22Rv1 (cell line): ENCODE results near the gene CABP1.

ENCODE experiments used
- ZFX ChIP-seq: fragments of 450-650 bp; IDR thresholded peaks from 2 replicates; pipeline ENCODE4 v1.6.1; 2017; ENCODE audit warnings: antibody characterized with exemption, borderline replicate concordance
- TF ChIP-seq, protein P1 (sequence below): fragments of 450-650 bp; IDR thresholded peaks from 2 replicates; pipeline ENCODE4 v1.5.1; 2017; ENCODE audit warnings: mild to moderate bottlenecking

DNA sequence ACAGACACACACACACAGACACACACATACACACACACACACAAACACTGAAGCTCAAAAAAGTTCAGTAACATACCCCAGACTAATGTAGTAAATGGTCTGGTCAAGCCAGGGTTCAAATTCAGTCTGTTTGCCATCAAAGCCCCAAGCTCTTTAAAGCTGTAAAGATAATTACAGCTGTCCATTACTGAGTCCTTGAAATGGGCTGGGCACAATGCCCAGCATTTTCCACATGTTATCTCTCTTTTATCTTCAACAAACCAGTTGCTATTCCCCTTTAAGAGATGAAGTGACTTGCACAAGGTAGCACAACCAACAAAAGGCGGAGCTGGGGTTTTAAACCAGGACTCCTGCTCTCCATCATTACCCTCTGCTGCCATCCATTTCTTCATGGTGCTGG is 62.2 kb downstream of the CABP1 start:
- TF ChIP-seq, protein P1, sequence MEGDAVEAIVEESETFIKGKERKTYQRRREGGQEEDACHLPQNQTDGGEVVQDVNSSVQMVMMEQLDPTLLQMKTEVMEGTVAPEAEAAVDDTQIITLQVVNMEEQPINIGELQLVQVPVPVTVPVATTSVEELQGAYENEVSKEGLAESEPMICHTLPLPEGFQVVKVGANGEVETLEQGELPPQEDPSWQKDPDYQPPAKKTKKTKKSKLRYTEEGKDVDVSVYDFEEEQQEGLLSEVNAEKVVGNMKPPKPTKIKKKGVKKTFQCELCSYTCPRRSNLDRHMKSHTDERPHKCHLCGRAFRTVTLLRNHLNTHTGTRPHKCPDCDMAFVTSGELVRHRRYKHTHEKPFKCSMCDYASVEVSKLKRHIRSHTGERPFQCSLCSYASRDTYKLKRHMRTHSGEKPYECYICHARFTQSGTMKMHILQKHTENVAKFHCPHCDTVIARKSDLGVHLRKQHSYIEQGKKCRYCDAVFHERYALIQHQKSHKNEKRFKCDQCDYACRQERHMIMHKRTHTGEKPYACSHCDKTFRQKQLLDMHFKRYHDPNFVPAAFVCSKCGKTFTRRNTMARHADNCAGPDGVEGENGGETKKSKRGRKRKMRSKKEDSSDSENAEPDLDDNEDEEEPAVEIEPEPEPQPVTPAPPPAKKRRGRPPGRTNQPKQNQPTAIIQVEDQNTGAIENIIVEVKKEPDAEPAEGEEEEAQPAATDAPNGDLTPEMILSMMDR: no peak
- TF ChIP-seq ZFX: no peak
